Chondrocyte (in vitro differentiated cells): ENCODE results near the gene ACTR8. TPM values are rescaled to one million over a fixed set of nuclear protein-coding genes. Genes with fewer than 3 reads are reported as not detected.
A peak's percentile ranks its signal among the peaks of the same experiment; 100 is the strongest.

Experiments
- DNase-seq: peaks from one replicate; pipeline ENCODE4 v3.0.0; 2021; ENCODE audit warnings: mixed read lengths, low spot score
- H3K27ac Mint-ChIP-seq: one replicate; pipeline ENCODE4 v1.8.0; 2021; ENCODE audit warnings: mild to moderate bottlenecking, moderate library complexity, mixed read lengths; ENCODE audit not compliant: unreplicated experiment
- H3K27me3 Mint-ChIP-seq: 2 replicates; pipeline ENCODE4 v1.8.0; 2021; ENCODE audit warnings: low read depth, mixed read lengths
- H3K36me3 Mint-ChIP-seq: 2 replicates; pipeline ENCODE4 v1.8.0; 2021; ENCODE audit warnings: low read depth, mixed read lengths
- H3K4me1 Mint-ChIP-seq: 2 replicates; pipeline ENCODE4 v1.8.0; 2021; ENCODE audit warnings: low read depth, mild to moderate bottlenecking, mixed read lengths
- H3K4me3 Mint-ChIP-seq: one replicate; pipeline ENCODE4 v1.8.0; 2021; ENCODE audit warnings: mild to moderate bottlenecking, moderate library complexity, mixed read lengths; ENCODE audit not compliant: unreplicated experiment
- H3K9me3 Mint-ChIP-seq: 2 replicates; pipeline ENCODE4 v1.8.0; 2021; ENCODE audit warnings: low read depth, mixed read lengths
- total RNA-seq: library from RNA; stranded (reverse); gene quantifications from 3 replicates; pipeline ENCODE4 v1.2.1, GENCODE V29; 2021
- TF ChIP-seq, protein P1 (sequence below): fragments of 200-600 bp; sonication (generic); IDR thresholded peaks from 2 replicates; pipeline ENCODE4 v1.5.0; 2021; ENCODE audit warnings: antibody characterized with exemption, mild to moderate bottlenecking, moderate library complexity

Gene ACTR8
- total RNA-seq, 1 donor from 2014 or later, result 37.0 TPM

GRCh38 chr3:53850895-53851294, 31.1 kb downstream of the ACTR8 start:
- H3K4me1 Mint-ChIP-seq, result peaks cover 5% of the 10 kb centered on the region
- H3K27me3 Mint-ChIP-seq, result peaks cover 4% of the 10 kb centered on the region
- H3K36me3 Mint-ChIP-seq, result no peaks in the 10 kb centered on the region
- H3K27ac Mint-ChIP-seq, result no peak overlapping the region
- TF ChIP-seq, protein P1, sequence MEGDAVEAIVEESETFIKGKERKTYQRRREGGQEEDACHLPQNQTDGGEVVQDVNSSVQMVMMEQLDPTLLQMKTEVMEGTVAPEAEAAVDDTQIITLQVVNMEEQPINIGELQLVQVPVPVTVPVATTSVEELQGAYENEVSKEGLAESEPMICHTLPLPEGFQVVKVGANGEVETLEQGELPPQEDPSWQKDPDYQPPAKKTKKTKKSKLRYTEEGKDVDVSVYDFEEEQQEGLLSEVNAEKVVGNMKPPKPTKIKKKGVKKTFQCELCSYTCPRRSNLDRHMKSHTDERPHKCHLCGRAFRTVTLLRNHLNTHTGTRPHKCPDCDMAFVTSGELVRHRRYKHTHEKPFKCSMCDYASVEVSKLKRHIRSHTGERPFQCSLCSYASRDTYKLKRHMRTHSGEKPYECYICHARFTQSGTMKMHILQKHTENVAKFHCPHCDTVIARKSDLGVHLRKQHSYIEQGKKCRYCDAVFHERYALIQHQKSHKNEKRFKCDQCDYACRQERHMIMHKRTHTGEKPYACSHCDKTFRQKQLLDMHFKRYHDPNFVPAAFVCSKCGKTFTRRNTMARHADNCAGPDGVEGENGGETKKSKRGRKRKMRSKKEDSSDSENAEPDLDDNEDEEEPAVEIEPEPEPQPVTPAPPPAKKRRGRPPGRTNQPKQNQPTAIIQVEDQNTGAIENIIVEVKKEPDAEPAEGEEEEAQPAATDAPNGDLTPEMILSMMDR, result no peak
- DNase-seq, result no peak
- H3K9me3 Mint-ChIP-seq, result no peaks in the 10 kb centered on the region
- H3K4me3 Mint-ChIP-seq, result no peak overlapping the region

- Mint-ChIP-seq H3K4me3 (no peak overlapping the region), H3K36me3 (no peaks in the 10 kb centered on the region), H3K4me1 (peaks cover 10% of the 10 kb centered on the region), H3K27me3 (peaks cover 4% of the 10 kb centered on the region), H3K27ac (no peak overlapping the region), H3K9me3 (no peaks in the 10 kb centered on the region)
- TF ChIP-seq, protein P1, result no peak
- DNase-seq, result no peak
Measured at GRCh38 chr3:53849916-53850315, 32.0 kb downstream of the ACTR8 start.

- peaks cover 5% of the 10 kb centered on the region for H3K27me3 Mint-ChIP-seq
- H3K27ac Mint-ChIP-seq, result no peak overlapping the region
- H3K4me3 Mint-ChIP-seq, result peak overlapping the region; percentile 68
- peaks cover 10% of the 10 kb centered on the region for H3K4me1 Mint-ChIP-seq
- H3K36me3 Mint-ChIP-seq, result no peaks in the 10 kb centered on the region
- H3K9me3 Mint-ChIP-seq, result no peaks in the 10 kb centered on the region
- no peak for DNase-seq
- TF ChIP-seq, protein P1, result no peak
Measured at GRCh38 chr3:53846851-53847155, 35.1 kb downstream of the ACTR8 start.

- Mint-ChIP-seq H3K36me3 (no peaks in the 10 kb centered on the region), H3K27me3 (peaks cover 5% of the 10 kb centered on the region), H3K4me3 (peak within 1 kb of the TSS; percentile 73), H3K9me3 (no peaks in the 10 kb centered on the region), H3K27ac (no peak within 1 kb of the TSS), H3K4me1 (peaks cover 10% of the 10 kb centered on the region)
- no peak for DNase-seq
- TF ChIP-seq, protein P1, result no peak
Measured at GRCh38 chr3:53846134-53846850, 35.7 kb downstream of the ACTR8 start, which contains the start of the genes CHDH and IL17RB. CHDH (minus strand) TSS chr3:53846419; CDS start chr3:53824008, 22,411 bp downstream. IL17RB (plus strand) TSS chr3:53846568; CDS start chr3:53846589, 21 bp downstream.

- TF ChIP-seq, protein P1, result no peak
- Mint-ChIP-seq H3K27ac (no peak overlapping the region), H3K9me3 (no peaks in the 10 kb centered on the region), H3K4me1 (peaks cover 10% of the 10 kb centered on the region), H3K36me3 (no peaks in the 10 kb centered on the region), H3K4me3 (peak overlapping the region; percentile 73), H3K27me3 (peaks cover 5% of the 10 kb centered on the region)
- no peak for DNase-seq
Measured at GRCh38 chr3:53845881-53846133, 36.1 kb downstream of the ACTR8 start.
